Central memory CD8-positive, alpha-beta T cell (primary cell): ENCODE data around the gene MACROH2A1.

Experiments
- ATAC-seq: fragments of 150-1000 bp; cut with Tn5 transposase; replicated peaks from 2 replicates; pipeline ENCODE4 v1.10.0; 2022; ENCODE audit warnings: mild to moderate bottlenecking, moderate FRiP score, moderate number of reproducible peaks; ENCODE audit not compliant: poor library complexity, severe bottlenecking; ENCODE audit errors: extremely low read depth
- DNase-seq, 2 donors: peaks; one replicate each; pipeline ENCODE4 v3.0.0; 2021; ENCODE audit warnings: low spot score in 2 of 2
- H3K27ac Mint-ChIP-seq: one replicate; pipeline ENCODE4 v1.8.0; 2022; ENCODE audit warnings: low read depth, mild to moderate bottlenecking, moderate library complexity, mixed read lengths
- H3K27me3 Mint-ChIP-seq: one replicate; pipeline ENCODE4 v1.8.0; 2022; ENCODE audit warnings: mixed read lengths
- H3K36me3 Mint-ChIP-seq: one replicate; pipeline ENCODE4 v1.8.0; 2022; ENCODE audit warnings: mild to moderate bottlenecking, moderate library complexity, mixed read lengths; ENCODE audit not compliant: insufficient read depth
- H3K4me1 Mint-ChIP-seq: one replicate; pipeline ENCODE4 v1.8.0; 2022; ENCODE audit warnings: mixed read lengths
- H3K4me3 Mint-ChIP-seq: one replicate; pipeline ENCODE4 v1.8.0; 2022; ENCODE audit warnings: mild to moderate bottlenecking, moderate library complexity, mixed read lengths
- H3K9me3 Mint-ChIP-seq: one replicate; pipeline ENCODE4 v1.8.0; 2022; ENCODE audit warnings: mixed read lengths

MACROH2A1 gene

GRCh38 chr5:135398855-135399793 is at the start of gene MACROH2A1:
TSS of gene MACROH2A1 (minus strand) at chr5:135399231. CDS start at chr5:135389093, 10,138 bp downstream.
- Mint-ChIP-seq H3K4me1 (peaks cover 36% of the 10 kb centered on the region), H3K4me3 (peak within 1 kb of the TSS; percentile 84)

GRCh38 chr5:135448071-135448739 is 49.2 kb upstream of the MACROH2A1 start:
- Mint-ChIP-seq H3K27ac (no peak overlapping the region), H3K9me3 (no peaks in the 10 kb centered on the region), H3K36me3 (no peaks in the 10 kb centered on the region), H3K4me3 (no peak overlapping the region), H3K4me1 (no peaks in the 10 kb centered on the region), H3K27me3 (peaks cover 15% of the 10 kb centered on the region)
- DNase-seq (no peak), ATAC-seq (no peak)

More at GRCh38 chr5:135398855-135399793, at the start of gene MACROH2A1:
- peak within 1 kb of the TSS; percentile 94 for H3K27ac Mint-ChIP-seq
- H3K9me3 Mint-ChIP-seq: no peaks in the 10 kb centered on the region
- peaks cover 4% of the 10 kb centered on the region for H3K36me3 Mint-ChIP-seq
- ATAC-seq (peak; percentile 87), DNase-seq (peak; percentile 60 to 65)
- no peaks in the 10 kb centered on the region for H3K27me3 Mint-ChIP-seq

- Mint-ChIP-seq H3K4me1 (no peaks in the 10 kb centered on the region), H3K9me3 (no peaks in the 10 kb centered on the region), H3K36me3 (no peaks in the 10 kb centered on the region), H3K27ac (no peak within 1 kb of the TSS), H3K4me3 (no peak within 1 kb of the TSS), H3K27me3 (peaks cover 12% of the 10 kb centered on the region)
- DNase-seq (no peak), ATAC-seq (no peak)
Observed at GRCh38 chr5:135447298-135447929, 48.4 kb upstream of the MACROH2A1 start, which contains the start of gene DCANP1. TSS of gene DCANP1 (minus strand) at chr5:135447348. CDS start at chr5:135447108, 240 bp downstream.

- Mint-ChIP-seq H3K4me1 (no peaks in the 10 kb centered on the region), H3K27ac (no peak overlapping the region), H3K9me3 (no peaks in the 10 kb centered on the region), H3K27me3 (peaks cover 7% of the 10 kb centered on the region), H3K36me3 (no peaks in the 10 kb centered on the region), H3K4me3 (no peak overlapping the region)
- no peak for DNase-seq
- ATAC-seq: no peak
Observed at GRCh38 chr5:135446615-135447014, 47.6 kb upstream of the MACROH2A1 start.

- no peaks in the 10 kb centered on the region for H3K36me3 Mint-ChIP-seq
- no peaks in the 10 kb centered on the region for H3K4me1 Mint-ChIP-seq
- no peak overlapping the region for H3K4me3 Mint-ChIP-seq
- DNase-seq (no peak), ATAC-seq (no peak)
- no peaks in the 10 kb centered on the region for H3K9me3 Mint-ChIP-seq
- no peak overlapping the region for H3K27ac Mint-ChIP-seq
- peaks cover 7% of the 10 kb centered on the region for H3K27me3 Mint-ChIP-seq
Observed at GRCh38 chr5:135446206-135446605, 47.2 kb upstream of the MACROH2A1 start.

GRCh38 chr5:135445306-135445985 is 46.4 kb upstream of the MACROH2A1 start:
- H3K9me3 Mint-ChIP-seq: no peaks in the 10 kb centered on the region
- H3K27me3 Mint-ChIP-seq: peaks cover 7% of the 10 kb centered on the region
- no peak for ATAC-seq
- DNase-seq: no peak
- no peak overlapping the region for H3K27ac Mint-ChIP-seq
- no peaks in the 10 kb centered on the region for H3K4me1 Mint-ChIP-seq
- no peaks in the 10 kb centered on the region for H3K36me3 Mint-ChIP-seq
- no peak overlapping the region for H3K4me3 Mint-ChIP-seq

- Mint-ChIP-seq H3K36me3 (no peaks in the 10 kb centered on the region), H3K9me3 (no peaks in the 10 kb centered on the region), H3K27me3 (peaks cover 7% of the 10 kb centered on the region), H3K27ac (no peak overlapping the region), H3K4me1 (no peaks in the 10 kb centered on the region), H3K4me3 (no peak overlapping the region)
- ATAC-seq: no peak
- no peak for DNase-seq
Observed at GRCh38 chr5:135444881-135445280, 45.9 kb upstream of the MACROH2A1 start.

- ATAC-seq: no peak
- no peaks in the 10 kb centered on the region for H3K9me3 Mint-ChIP-seq
- H3K4me3 Mint-ChIP-seq: no peak overlapping the region
- no peak for DNase-seq
- no peak overlapping the region for H3K27ac Mint-ChIP-seq
- H3K4me1 Mint-ChIP-seq: no peaks in the 10 kb centered on the region
- H3K27me3 Mint-ChIP-seq: peaks cover 7% of the 10 kb centered on the region
- no peaks in the 10 kb centered on the region for H3K36me3 Mint-ChIP-seq
Observed at GRCh38 chr5:135444360-135444759, 45.3 kb upstream of the MACROH2A1 start.

GRCh38 chr5:135443161-135443960 is 44.3 kb upstream of the MACROH2A1 start:
- Mint-ChIP-seq H3K9me3 (no peaks in the 10 kb centered on the region), H3K27ac (no peak overlapping the region), H3K27me3 (peaks cover 16% of the 10 kb centered on the region), H3K36me3 (no peaks in the 10 kb centered on the region), H3K4me1 (no peaks in the 10 kb centered on the region), H3K4me3 (no peak overlapping the region)
- DNase-seq: no peak
- ATAC-seq: no peak

GRCh38 chr5:135442431-135443160 is 43.6 kb upstream of the MACROH2A1 start:
- no peaks in the 10 kb centered on the region for H3K4me1 Mint-ChIP-seq
- H3K27me3 Mint-ChIP-seq: peaks cover 23% of the 10 kb centered on the region
- DNase-seq (no peak), ATAC-seq (no peak)
- H3K27ac Mint-ChIP-seq: no peak overlapping the region
- no peak overlapping the region for H3K4me3 Mint-ChIP-seq
- no peaks in the 10 kb centered on the region for H3K9me3 Mint-ChIP-seq
- no peaks in the 10 kb centered on the region for H3K36me3 Mint-ChIP-seq

GRCh38 chr5:135441919-135442318 is 42.9 kb upstream of the MACROH2A1 start:
- H3K36me3 Mint-ChIP-seq: peaks cover 2% of the 10 kb centered on the region
- ATAC-seq (no peak), DNase-seq (no peak)
- H3K27me3 Mint-ChIP-seq: peaks cover 23% of the 10 kb centered on the region
- no peak overlapping the region for H3K4me3 Mint-ChIP-seq
- no peak overlapping the region for H3K27ac Mint-ChIP-seq
- H3K9me3 Mint-ChIP-seq: no peaks in the 10 kb centered on the region
- H3K4me1 Mint-ChIP-seq: no peaks in the 10 kb centered on the region
